ENCODE data around the gene ENTREP1.

ENTREP1 gene

DNA sequence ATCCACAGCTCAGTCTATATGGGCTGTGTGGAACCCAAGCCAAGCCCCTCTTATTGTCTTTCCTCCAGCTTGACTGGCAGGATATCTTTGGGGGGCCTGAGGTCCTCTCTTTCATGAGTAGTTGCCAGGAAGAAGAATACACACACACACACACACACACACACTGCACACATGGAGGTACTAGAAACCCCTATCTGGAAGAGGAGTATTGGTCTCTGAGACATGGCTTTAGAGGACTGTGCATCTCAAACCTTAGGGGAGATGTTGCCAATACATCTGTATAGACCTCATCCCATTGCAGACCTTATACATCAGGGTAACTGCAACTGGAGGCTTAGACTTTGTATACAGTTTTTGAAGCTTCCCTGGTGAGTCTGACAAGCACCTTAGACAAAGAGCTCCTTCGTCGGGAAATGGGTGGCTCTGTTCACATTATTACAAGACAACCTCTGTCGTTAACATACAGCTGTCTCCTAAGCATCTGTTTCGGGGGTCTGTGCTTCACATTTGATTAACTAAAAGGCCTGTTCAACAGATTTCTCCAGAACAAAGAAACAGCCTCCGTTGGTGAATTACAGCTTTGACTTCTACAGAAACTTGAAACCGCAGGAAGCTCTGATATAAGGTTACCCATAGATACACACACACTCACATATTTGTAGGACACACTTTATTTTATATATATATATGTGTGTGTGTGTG is 5.5 kb upstream of the ENTREP1 start:
- TF ChIP-seq SNAI2 (CRISPR knock-in tag; IDR thresholded peaks at IDR 0.05) (no peak), BACH2 (CRISPR knock-in tag; IDR thresholded peaks at IDR 0.05; ENCODE audit: borderline replicate concordance) (no peak), ARNTL (CRISPR knock-in tag; IDR thresholded peaks at IDR 0.05; ENCODE audit: borderline replicate concordance, low read depth) (no peak), ZNF8 (CRISPR knock-in tag; IDR thresholded peaks at IDR 0.05) (no peak)
- ATAC-seq, result no peak

DNA sequence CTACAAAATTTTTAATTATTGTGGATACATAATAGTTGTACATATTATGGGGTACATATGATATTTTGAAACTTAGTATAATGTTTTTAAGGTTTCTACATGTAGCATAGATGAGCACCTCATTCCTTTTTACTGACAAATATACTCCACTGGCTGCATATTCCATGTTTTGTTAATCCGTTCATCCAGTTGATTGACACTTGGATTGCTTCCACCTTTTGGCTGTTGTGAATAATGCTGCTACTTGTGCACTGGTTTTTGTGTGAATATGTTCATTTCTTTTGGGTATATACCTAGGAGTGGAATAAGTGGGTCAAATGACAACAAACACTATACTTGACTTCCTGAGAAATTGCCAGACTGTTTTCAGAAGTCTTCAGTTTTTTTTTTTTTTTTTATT is 2.8 kb upstream of the ENTREP1 start:
- TF ChIP-seq RARB (CRISPR knock-in tag; IDR thresholded peaks at IDR 0.05) (no peak), ZNF70 (CRISPR knock-in tag; IDR thresholded peaks at IDR 0.05) (no peak), OSR1 (CRISPR knock-in tag; IDR thresholded peaks at IDR 0.05) (no peak), ZNF8 (CRISPR knock-in tag; IDR thresholded peaks at IDR 0.05) (no peak), ZC3H10 (CRISPR knock-in tag; IDR thresholded peaks at IDR 0.05) (no peak), POU6F1 (CRISPR knock-in tag; IDR thresholded peaks at IDR 0.05; ENCODE audit: borderline replicate concordance, low read depth) (no peak)
- TF ChIP-seq, protein P1, sequence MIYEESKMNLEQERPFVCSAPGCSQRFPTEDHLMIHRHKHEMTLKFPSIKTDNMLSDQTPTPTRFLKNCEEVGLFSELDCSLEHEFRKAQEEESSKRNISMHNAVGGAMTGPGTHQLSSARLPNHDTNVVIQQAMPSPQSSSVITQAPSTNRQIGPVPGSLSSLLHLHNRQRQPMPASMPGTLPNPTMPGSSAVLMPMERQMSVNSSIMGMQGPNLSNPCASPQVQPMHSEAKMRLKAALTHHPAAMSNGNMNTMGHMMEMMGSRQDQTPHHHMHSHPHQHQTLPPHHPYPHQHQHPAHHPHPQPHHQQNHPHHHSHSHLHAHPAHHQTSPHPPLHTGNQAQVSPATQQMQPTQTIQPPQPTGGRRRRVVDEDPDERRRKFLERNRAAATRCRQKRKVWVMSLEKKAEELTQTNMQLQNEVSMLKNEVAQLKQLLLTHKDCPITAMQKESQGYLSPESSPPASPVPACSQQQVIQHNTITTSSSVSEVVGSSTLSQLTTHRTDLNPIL (CRISPR knock-in tag; IDR thresholded peaks at IDR 0.05; ENCODE audit: low read depth), result no peak
- ATAC-seq, result no peak

- TF ChIP-seq ESRRG (CRISPR knock-in tag; IDR thresholded peaks at IDR 0.05) (no peak), SNAI2 (CRISPR knock-in tag; IDR thresholded peaks at IDR 0.05) (no peak), RARB (CRISPR knock-in tag; IDR thresholded peaks at IDR 0.05) (no peak), ISL1 (CRISPR knock-in tag; IDR thresholded peaks at IDR 0.05) (no peak), CSDC2 (CRISPR knock-in tag; IDR thresholded peaks at IDR 0.05) (no peak), ARNTL (CRISPR knock-in tag; IDR thresholded peaks at IDR 0.05; ENCODE audit: borderline replicate concordance, low read depth) (no peak)
- no peak for ATAC-seq
Measured at GRCh38 chr9:69323861-69324260, 1.2 kb upstream of the ENTREP1 start.

GRCh38 chr9:69325409-69326212 is 596 bp downstream of the ENTREP1 start:
- TF ChIP-seq CSRNP3 (CRISPR knock-in tag; IDR thresholded peaks at IDR 0.05), result no peak
- TF ChIP-seq GLIS3 (CRISPR knock-in tag; IDR thresholded peaks at IDR 0.05), result no peak
- TF ChIP-seq ESRRG (CRISPR knock-in tag; IDR thresholded peaks at IDR 0.05), result no peak
- no peak for TF ChIP-seq ZNF70 (CRISPR knock-in tag; IDR thresholded peaks at IDR 0.05)
- no peak for TF ChIP-seq ARNTL (CRISPR knock-in tag; IDR thresholded peaks at IDR 0.05; ENCODE audit: borderline replicate concordance, low read depth)
- no peak for TF ChIP-seq PATZ1 (CRISPR knock-in tag; IDR thresholded peaks at IDR 0.05; ENCODE audit: borderline replicate concordance)
- no peak for TF ChIP-seq SNAI2 (CRISPR knock-in tag; IDR thresholded peaks at IDR 0.05)
- no peak for TF ChIP-seq ZNF8 (CRISPR knock-in tag; IDR thresholded peaks at IDR 0.05)
- TF ChIP-seq TOX (CRISPR knock-in tag; IDR thresholded peaks at IDR 0.05; ENCODE audit: borderline replicate concordance), result no peak
- TF ChIP-seq ZFP3 (CRISPR knock-in tag; IDR thresholded peaks at IDR 0.05), result no peak
- ATAC-seq, result no peak

DNA sequence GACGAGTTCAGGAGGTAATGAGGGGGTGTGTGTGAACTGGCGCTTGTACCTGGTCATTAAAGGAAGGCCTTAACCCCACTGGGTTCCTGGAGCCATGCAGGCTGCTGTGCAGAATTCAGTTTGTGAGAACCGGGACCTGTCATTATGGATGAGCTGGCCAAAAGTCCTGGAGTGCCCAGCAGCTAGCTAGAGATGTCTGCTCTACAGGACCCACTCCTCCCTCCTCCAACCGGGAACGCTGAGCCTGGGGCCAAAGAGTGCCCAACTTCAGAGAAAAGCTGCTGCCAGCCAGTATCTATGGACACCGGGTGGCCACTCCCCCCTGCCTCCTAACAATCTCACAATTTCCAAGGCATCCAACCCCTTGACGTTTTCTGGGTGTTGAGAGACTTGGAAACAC is 1.2 kb downstream of the ENTREP1 start:
- ATAC-seq, result no peak
- TF ChIP-seq PPARA (CRISPR knock-in tag; IDR thresholded peaks at IDR 0.05; ENCODE audit: borderline replicate concordance) (no peak), TCF4 (CRISPR knock-in tag; IDR thresholded peaks at IDR 0.05; ENCODE audit: borderline replicate concordance) (no peak), ZFP3 (CRISPR knock-in tag; IDR thresholded peaks at IDR 0.05) (no peak), GLIS3 (CRISPR knock-in tag; IDR thresholded peaks at IDR 0.05) (no peak), TOX (CRISPR knock-in tag; IDR thresholded peaks at IDR 0.05; ENCODE audit: borderline replicate concordance) (no peak), OSR1 (CRISPR knock-in tag; IDR thresholded peaks at IDR 0.05) (no peak), ARNTL (CRISPR knock-in tag; IDR thresholded peaks at IDR 0.05; ENCODE audit: borderline replicate concordance, low read depth) (no peak), PATZ1 (CRISPR knock-in tag; IDR thresholded peaks at IDR 0.05; ENCODE audit: borderline replicate concordance) (no peak), ZNF70 (CRISPR knock-in tag; IDR thresholded peaks at IDR 0.05) (no peak)
- TF ChIP-seq, protein P2, sequence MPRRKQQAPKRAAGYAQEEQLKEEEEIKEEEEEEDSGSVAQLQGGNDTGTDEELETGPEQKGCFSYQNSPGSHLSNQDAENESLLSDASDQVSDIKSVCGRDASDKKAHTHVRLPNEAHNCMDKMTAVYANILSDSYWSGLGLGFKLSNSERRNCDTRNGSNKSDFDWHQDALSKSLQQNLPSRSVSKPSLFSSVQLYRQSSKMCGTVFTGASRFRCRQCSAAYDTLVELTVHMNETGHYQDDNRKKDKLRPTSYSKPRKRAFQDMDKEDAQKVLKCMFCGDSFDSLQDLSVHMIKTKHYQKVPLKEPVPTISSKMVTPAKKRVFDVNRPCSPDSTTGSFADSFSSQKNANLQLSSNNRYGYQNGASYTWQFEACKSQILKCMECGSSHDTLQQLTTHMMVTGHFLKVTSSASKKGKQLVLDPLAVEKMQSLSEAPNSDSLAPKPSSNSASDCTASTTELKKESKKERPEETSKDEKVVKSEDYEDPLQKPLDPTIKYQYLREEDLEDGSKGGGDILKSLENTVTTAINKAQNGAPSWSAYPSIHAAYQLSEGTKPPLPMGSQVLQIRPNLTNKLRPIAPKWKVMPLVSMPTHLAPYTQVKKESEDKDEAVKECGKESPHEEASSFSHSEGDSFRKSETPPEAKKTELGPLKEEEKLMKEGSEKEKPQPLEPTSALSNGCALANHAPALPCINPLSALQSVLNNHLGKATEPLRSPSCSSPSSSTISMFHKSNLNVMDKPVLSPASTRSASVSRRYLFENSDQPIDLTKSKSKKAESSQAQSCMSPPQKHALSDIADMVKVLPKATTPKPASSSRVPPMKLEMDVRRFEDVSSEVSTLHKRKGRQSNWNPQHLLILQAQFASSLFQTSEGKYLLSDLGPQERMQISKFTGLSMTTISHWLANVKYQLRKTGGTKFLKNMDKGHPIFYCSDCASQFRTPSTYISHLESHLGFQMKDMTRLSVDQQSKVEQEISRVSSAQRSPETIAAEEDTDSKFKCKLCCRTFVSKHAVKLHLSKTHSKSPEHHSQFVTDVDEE (CRISPR knock-in tag; IDR thresholded peaks at IDR 0.05), result no peak
